ENCODE measurements around the gene SLC4A1AP.

- TF ChIP-seq RAD21 (IDR thresholded peaks at IDR 0.05) (no peak), CTCF (IDR thresholded peaks at IDR 0.05; ENCODE audit: low read depth, low read length, missing input control) (no peak), MAX (IDR thresholded peaks at IDR 0.05) (no peak), GABPA (IDR thresholded peaks at IDR 0.05 in 1 of 2, conservative IDR thresholded peaks at IDR 0.05 in 1 of 2) (no peak), EGR1 (IDR thresholded peaks at IDR 0.05; ENCODE audit: low read depth in 2 of 2) (no peak), ATF3 (IDR thresholded peaks at IDR 0.05) (no peak), ZBTB33 (IDR thresholded peaks at IDR 0.05) (no peak), SP1 (IDR thresholded peaks at IDR 0.05) (no peak), TAF1 (conservative IDR thresholded peaks at IDR 0.05) (no peak), REST (IDR thresholded peaks at IDR 0.05) (no peak), YY1 (IDR thresholded peaks at IDR 0.05) (no peak), NR2F2 (IDR thresholded peaks at IDR 0.05) (no peak)
These were observed 3.8 kb downstream of the SLC4A1AP start for GRCh38 chr2:27667446-27667845.
